Tibial nerve (tissue), 3 donors: ENCODE results near the gene GNAQ.
"Not testable (repeated sequence)": the region's sequence is repeated elsewhere in the genome, so short reads cannot be mapped to it uniquely, and the experiment has no call there.

Experiments
- EP300 ChIP-seq, 2 donors: sonication (generic); formaldehyde crosslinking; IDR thresholded peaks; one replicate each; pipeline ENCODE4 v1.6.1; 2017; ENCODE audit warnings: antibody characterized with exemption in 2 of 2, mild to moderate bottlenecking in 1 of 2
- POLR2A ChIP-seq, 2 donors: fragments of 450-650 bp; IDR thresholded peaks; one replicate each; pipeline ENCODE4 v1.6.1; 2017; ENCODE audit warnings: antibody characterized with exemption in 2 of 2, mild to moderate bottlenecking in 2 of 2, moderate library complexity in 2 of 2

GRCh38 chr9:77878793-77879192, 152.8 kb downstream of the GNAQ start:
- not testable (repeated sequence) for TF ChIP-seq POLR2A, EP300 (IDR thresholded peaks at IDR 0.05)
